ENCODE measurements around the gene LTBP1. TPM values are rescaled to one million over a fixed set of nuclear protein-coding genes. Genes with fewer than 3 reads are reported as not detected.

Gene LTBP1
- total and polyA plus RNA-seq, 2 of the 13 experiments (the other 11 are each of a cell fraction or from before 2014, with no cell fraction given): 0.12 to 0.22 TPM

DNA sequence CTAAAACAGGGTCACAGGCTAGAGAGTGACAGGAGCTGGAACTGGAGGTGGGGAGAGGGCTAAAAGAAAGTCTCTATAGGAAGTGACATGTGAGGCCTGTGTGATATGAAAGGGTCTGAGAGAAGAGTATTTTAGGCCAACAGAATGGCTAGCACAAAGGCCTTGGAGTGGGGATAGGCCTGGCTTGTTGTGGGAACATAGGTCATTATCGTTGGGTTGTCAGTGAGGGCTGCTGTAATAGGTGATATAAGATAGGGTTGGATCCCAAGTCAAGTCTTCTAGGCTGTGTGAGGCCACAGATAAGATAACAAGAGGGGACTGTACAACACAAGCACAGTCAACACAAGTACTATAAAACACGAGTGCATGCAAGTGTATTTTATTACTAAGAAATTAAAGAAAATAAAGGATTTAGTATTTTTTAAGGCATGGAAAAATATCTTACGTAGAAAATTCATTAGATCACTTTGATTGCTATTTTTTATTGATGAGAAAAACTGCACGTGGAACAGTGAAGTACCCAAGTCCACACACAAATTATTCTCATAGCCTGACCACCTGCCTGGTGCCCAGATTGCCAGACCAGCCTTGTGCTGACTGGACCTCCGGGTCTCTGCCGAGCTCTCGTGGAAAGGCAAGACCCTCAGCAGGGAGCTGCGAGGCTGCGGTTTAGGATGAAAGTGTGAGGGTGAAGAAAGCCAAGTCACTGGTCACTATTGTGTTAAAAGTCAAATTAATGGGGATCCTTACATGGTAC is 14.1 kb downstream of the LTBP1 start:
- H3K9ac ChIP-seq (ENCODE audit: insufficient read depth, low read depth, low read length): no peak overlapping the region
- no peak for FAIRE-seq
- no peak overlapping the region for H3K27ac ChIP-seq (ENCODE audit: extremely low read length, insufficient read depth, low read length)
- DNase-seq (ENCODE audit: low spot score): no peak
- no peaks in the 10 kb centered on the region for H4K20me1 ChIP-seq (ENCODE audit: insufficient read depth, low read length)
- H3K4me3 ChIP-seq (replicated peaks in 1 of 3; ENCODE audit: insufficient read depth in 1 of 3, low read depth in 2 of 3, low read length in 3 of 3): no peak overlapping the region
- no peaks in the 10 kb centered on the region for H3K36me3 ChIP-seq (replicated peaks in 1 of 2; ENCODE audit: control insufficient read depth in 1 of 2, insufficient read depth in 2 of 2, low read length in 2 of 2)
- POLR2A ChIA-PET: no interaction called here
- TF ChIP-seq CREB1 (IDR thresholded peaks at IDR 0.05): no peak
- TF ChIP-seq CREB1 (CRISPR knock-in tag; IDR thresholded peaks at IDR 0.05): no peak
- TF ChIP-seq, protein P1, sequence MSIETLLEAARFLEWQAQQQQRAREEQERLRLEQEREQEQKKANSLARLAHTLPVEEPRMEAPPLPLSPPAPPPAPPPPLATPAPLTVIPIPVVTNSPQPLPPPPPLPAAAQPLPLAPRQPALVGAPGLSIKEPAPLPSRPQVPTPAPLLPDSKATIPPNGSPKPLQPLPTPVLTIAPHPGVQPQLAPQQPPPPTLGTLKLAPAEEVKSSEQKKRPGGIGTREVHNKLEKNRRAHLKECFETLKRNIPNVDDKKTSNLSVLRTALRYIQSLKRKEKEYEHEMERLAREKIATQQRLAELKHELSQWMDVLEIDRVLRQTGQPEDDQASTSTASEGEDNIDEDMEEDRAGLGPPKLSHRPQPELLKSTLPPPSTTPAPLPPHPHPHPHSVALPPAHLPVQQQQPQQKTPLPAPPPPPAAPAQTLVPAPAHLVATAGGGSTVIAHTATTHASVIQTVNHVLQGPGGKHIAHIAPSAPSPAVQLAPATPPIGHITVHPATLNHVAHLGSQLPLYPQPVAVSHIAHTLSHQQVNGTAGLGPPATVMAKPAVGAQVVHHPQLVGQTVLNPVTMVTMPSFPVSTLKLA (IDR thresholded peaks at IDR 0.05): no peak
- TF ChIP-seq BCL3 (CRISPR knock-in tag; IDR thresholded peaks at IDR 0.05): no peak
- TF ChIP-seq CCAR2 (optimal IDR thresholded peaks at IDR 0.05; ENCODE audit: low read depth, low read length): no peak
- no peak for TF ChIP-seq GPBP1L1 (CRISPR knock-in tag; IDR thresholded peaks at IDR 0.05)
- no peak for TF ChIP-seq MIER3 (CRISPR knock-in tag; IDR thresholded peaks at IDR 0.05; ENCODE audit: borderline replicate concordance)
- no peak for TF ChIP-seq SRF (IDR thresholded peaks at IDR 0.05; ENCODE audit: low read depth, low read length)
- TF ChIP-seq TSC22D2 (CRISPR knock-in tag; IDR thresholded peaks at IDR 0.05; ENCODE audit: borderline replicate concordance): no peak
- TF ChIP-seq ZNF652 (CRISPR knock-in tag; IDR thresholded peaks at IDR 0.05; ENCODE audit: borderline replicate concordance, low read depth): no peak
- H2AFZ ChIP-seq (ENCODE audit: low read length): no peak overlapping the region
- H3K4me1 ChIP-seq (ENCODE audit: insufficient read depth, low read length): no peaks in the 10 kb centered on the region
- H3K4me2 ChIP-seq (ENCODE audit: low read depth, low read length): no peak overlapping the region
- WGBS (ENCODE audit: low lambda C conversion rate): 43% methylated on average over 9 of the region's 9 CpGs
- H3K27me3 ChIP-seq (ENCODE audit: control insufficient read depth in 1 of 2, insufficient read depth in 2 of 2, low read length in 2 of 2): no peaks in the 10 kb centered on the region
- CTCF ChIA-PET (ENCODE audit: low intra/inter-chr PET ratio, low total read pairs): no interaction called here
- in situ Hi-C loops (cut with HindIII; ENCODE audit: extremely low pct_ligation_motif_present, low pct_unique_long_range_greater_than_20kb) (no loop called here), intact Hi-C loops (cut with micrococcal nuclease; ENCODE audit: unreplicated experiment) (no loop called here)
- H3K9me3 ChIP-seq (ENCODE audit: low read length): no peaks in the 10 kb centered on the region
- BruUV-seq (replicated peaks): no TSS peak
- ATAC-seq: no peak
- H3K79me2 ChIP-seq (ENCODE audit: insufficient read depth, low read length): no peaks in the 10 kb centered on the region

Data from HepG2 (cell line).